Measurements from ENCODE around the gene INHA. TPM values are rescaled to one million over a fixed set of nuclear protein-coding genes. Genes with fewer than 3 reads are reported as not detected.

INHA gene
- total RNA-seq, 1 experiment from 2014 or later: 1.2 TPM

DNA sequence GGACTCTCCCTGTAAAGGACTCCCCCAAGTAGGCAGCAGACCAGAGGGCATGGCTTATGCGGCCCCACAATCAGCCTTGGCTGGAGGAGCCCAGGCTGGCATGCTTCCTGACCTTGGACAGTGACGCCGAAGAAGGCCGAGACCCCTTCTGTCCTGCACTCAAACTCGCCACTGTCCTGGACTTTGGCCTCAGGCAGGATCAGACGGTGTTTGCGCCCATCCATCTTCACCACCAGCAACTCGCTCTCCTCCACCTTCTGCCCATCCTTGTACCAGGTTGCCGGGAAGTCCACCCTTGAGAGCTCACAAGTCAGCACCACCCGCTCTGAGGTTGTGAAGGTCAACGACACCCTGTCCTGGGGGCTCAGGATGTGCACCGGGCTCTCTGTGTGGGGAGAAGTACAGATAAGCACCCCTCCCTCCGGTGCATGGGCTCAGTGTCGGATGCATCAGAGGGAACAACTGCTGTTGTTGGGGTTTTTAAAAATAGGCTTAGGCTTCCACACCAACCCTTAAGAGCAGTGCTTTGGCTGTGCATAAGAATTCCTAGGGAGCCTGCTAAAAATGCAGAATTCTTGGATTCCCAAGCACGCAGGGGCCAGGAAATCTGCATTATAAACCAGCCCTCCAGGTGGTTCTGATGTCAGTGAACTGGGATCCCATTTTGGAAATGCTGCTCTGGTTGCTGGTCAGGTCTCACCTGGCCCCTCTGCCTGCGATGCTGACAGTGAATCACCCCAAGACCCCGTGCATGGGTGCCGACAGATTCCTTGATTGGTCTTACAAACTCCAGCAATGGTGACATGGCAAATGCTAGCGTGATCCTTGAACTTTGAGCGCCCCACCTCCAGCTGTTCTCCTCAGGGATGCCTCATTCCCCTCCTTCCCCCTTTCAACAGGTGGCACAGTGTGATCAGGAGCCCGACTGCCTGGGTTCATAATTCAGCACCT lies 6.7 kb upstream of the INHA start:
- no peaks in the 10 kb centered on the region for H3K27me3 Mint-ChIP-seq (ENCODE audit: insufficient read depth, unreplicated experiment)
- TF ChIP-seq, protein P1, sequence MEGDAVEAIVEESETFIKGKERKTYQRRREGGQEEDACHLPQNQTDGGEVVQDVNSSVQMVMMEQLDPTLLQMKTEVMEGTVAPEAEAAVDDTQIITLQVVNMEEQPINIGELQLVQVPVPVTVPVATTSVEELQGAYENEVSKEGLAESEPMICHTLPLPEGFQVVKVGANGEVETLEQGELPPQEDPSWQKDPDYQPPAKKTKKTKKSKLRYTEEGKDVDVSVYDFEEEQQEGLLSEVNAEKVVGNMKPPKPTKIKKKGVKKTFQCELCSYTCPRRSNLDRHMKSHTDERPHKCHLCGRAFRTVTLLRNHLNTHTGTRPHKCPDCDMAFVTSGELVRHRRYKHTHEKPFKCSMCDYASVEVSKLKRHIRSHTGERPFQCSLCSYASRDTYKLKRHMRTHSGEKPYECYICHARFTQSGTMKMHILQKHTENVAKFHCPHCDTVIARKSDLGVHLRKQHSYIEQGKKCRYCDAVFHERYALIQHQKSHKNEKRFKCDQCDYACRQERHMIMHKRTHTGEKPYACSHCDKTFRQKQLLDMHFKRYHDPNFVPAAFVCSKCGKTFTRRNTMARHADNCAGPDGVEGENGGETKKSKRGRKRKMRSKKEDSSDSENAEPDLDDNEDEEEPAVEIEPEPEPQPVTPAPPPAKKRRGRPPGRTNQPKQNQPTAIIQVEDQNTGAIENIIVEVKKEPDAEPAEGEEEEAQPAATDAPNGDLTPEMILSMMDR (IDR thresholded peaks at IDR 0.05; ENCODE audit: unreplicated experiment): no peak
- peaks cover 17% of the 10 kb centered on the region for H3K36me3 Mint-ChIP-seq (ENCODE audit: insufficient read depth, unreplicated experiment)
- BruUV-seq (replicated peaks): no TSS peak
- H3K27ac Mint-ChIP-seq (ENCODE audit: low read depth, unreplicated experiment): no peak overlapping the region
- H3K9me3 Mint-ChIP-seq (ENCODE audit: unreplicated experiment): no peaks in the 10 kb centered on the region
- DNase-seq (ENCODE audit: unreplicated experiment): no peak
- intact Hi-C loops (cut with micrococcal nuclease): no loop called here
- H3K4me1 Mint-ChIP-seq (ENCODE audit: insufficient read depth, unreplicated experiment): no peaks in the 10 kb centered on the region
- POLR2A ChIA-PET: no interaction called here
- CTCF ChIA-PET: interaction anchor here (1.0 kb wide), 1 partner anchor 22 kb away, joined by 3 read pairs; the partner anchor contains the start of genes CHPF and TMEM198
- no peak overlapping the region for H3K4me3 Mint-ChIP-seq (ENCODE audit: unreplicated experiment)

DNA sequence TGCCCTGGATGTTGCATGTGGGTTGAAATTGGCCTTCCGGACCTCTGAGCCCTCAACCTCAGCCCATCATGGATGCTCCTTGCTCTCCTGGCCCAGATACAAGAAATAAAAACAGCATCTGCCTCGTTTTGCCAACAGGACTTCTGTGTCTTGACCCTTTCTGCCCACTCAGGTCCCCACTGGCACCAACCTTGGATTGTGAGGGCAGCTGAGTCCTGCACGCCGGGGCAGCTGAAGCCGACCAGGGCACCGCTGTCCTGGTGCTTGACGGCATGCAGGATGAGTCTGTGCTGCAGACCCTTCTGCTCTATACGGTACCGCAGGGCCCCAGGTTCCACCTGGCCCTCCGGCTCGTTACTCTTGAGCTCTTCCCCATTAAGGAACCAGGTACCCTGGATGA lies 5.5 kb upstream of the INHA start:
- H3K4me1 Mint-ChIP-seq (ENCODE audit: insufficient read depth, unreplicated experiment): peaks cover 2% of the 10 kb centered on the region
- intact Hi-C loops (cut with micrococcal nuclease): no loop called here
- H3K9me3 Mint-ChIP-seq (ENCODE audit: unreplicated experiment): no peaks in the 10 kb centered on the region
- H3K4me3 Mint-ChIP-seq (ENCODE audit: unreplicated experiment): no peak overlapping the region
- POLR2A ChIA-PET: no interaction called here
- CTCF ChIA-PET: interaction anchor here (0.6 to 0.8 kb wide), 2 partner anchors 103 to 362 kb away, joined by 3 to 5 read pairs; no protein-coding TSS in a partner anchor
- TF ChIP-seq, protein P1 (IDR thresholded peaks at IDR 0.05; ENCODE audit: unreplicated experiment): no peak
- no peaks in the 10 kb centered on the region for H3K27me3 Mint-ChIP-seq (ENCODE audit: insufficient read depth, unreplicated experiment)
- H3K36me3 Mint-ChIP-seq (ENCODE audit: insufficient read depth, unreplicated experiment): peaks cover 18% of the 10 kb centered on the region
- H3K27ac Mint-ChIP-seq (ENCODE audit: low read depth, unreplicated experiment): no peak overlapping the region
- no TSS peak for BruUV-seq (replicated peaks)
- no peak for DNase-seq (ENCODE audit: unreplicated experiment)

DNA sequence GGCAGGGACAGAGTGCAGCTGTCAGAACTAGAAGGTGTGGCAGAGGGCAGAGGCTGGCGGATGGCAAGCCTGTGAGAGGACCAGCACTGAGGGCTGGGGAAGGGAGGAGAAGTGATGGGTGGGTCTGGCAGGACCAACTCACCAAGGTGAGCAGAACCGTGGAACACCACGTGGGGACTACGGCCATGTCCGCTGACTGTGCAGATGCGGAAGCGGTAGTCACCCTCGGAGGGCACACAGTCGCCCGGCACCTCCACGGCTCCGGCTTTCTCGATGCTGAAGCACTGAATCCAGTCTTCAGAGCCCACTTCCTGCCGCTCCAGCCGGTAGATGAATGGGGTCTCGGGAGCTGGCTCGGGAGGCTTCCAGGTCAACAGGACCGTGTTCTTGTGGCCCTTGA lies 5.0 kb upstream of the INHA start:
- H3K27me3 Mint-ChIP-seq (ENCODE audit: insufficient read depth, unreplicated experiment): no peaks in the 10 kb centered on the region
- intact Hi-C loops (cut with micrococcal nuclease): no loop called here
- H3K27ac Mint-ChIP-seq (ENCODE audit: low read depth, unreplicated experiment): no peak overlapping the region
- H3K9me3 Mint-ChIP-seq (ENCODE audit: unreplicated experiment): no peaks in the 10 kb centered on the region
- H3K36me3 Mint-ChIP-seq (ENCODE audit: insufficient read depth, unreplicated experiment): peaks cover 20% of the 10 kb centered on the region
- POLR2A ChIA-PET: interaction anchor here (1.1 kb wide), 1 partner anchor 10 kb away, joined by 4 read pairs; no protein-coding TSS in a partner anchor
- DNase-seq (ENCODE audit: unreplicated experiment): no peak
- H3K4me3 Mint-ChIP-seq (ENCODE audit: unreplicated experiment): no peak overlapping the region
- H3K4me1 Mint-ChIP-seq (ENCODE audit: insufficient read depth, unreplicated experiment): peaks cover 7% of the 10 kb centered on the region
- TF ChIP-seq, protein P1 (IDR thresholded peaks at IDR 0.05; ENCODE audit: unreplicated experiment): no peak
- CTCF ChIA-PET: interaction anchor here (0.8 kb wide), 1 partner anchor 104 kb away, joined by 3 read pairs; no protein-coding TSS in a partner anchor
- no TSS peak for BruUV-seq (replicated peaks)

DNA sequence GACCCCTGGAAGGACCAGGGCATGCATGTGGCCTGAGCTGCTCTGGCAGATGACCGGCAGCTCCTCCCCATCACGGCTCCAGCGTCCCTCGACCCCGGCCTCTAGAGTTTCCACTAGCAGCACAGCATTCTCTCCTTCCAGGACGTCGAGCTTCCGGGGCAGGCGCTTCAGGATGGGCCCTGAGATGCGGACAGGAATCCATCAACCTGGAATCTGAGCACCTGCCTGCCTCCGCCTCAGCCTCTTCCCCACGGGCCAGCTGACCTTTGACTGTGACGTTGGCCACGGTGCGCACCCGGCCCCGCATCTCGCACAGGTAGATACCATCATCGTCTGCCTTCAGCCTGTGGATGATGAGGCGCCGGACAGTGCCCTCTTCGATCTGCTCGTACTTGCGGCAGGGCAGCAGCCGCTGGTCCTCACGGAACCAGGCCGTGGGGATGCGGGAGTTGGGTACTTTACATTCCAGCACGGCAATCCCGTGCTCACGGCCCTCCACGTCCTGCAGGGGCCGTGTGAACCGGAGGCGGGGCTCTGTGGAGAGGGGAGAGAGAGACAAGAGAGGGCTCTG lies 4.2 kb upstream of the INHA start:
- intact Hi-C loops (cut with micrococcal nuclease): no loop called here
- BruUV-seq (replicated peaks): no TSS peak
- ChIA-PET POLR2A (interaction anchor here (1.1 to 1.3 kb wide), 2 partner anchors 9 to 15 kb away, joined by 3 to 4 read pairs; no protein-coding TSS in a partner anchor), CTCF (interaction anchor here (0.6 to 2.1 kb wide), 2 partner anchors 8 to 32 kb away, joined by 3 to 15 read pairs; no protein-coding TSS in a partner anchor)
- Mint-ChIP-seq H3K4me1 (ENCODE audit: insufficient read depth, unreplicated experiment) (peaks cover 7% of the 10 kb centered on the region), H3K36me3 (ENCODE audit: insufficient read depth, unreplicated experiment) (peaks cover 19% of the 10 kb centered on the region), H3K4me3 (ENCODE audit: unreplicated experiment) (no peak overlapping the region), H3K27me3 (ENCODE audit: insufficient read depth, unreplicated experiment) (no peaks in the 10 kb centered on the region), H3K27ac (ENCODE audit: low read depth, unreplicated experiment) (no peak overlapping the region), H3K9me3 (ENCODE audit: unreplicated experiment) (no peaks in the 10 kb centered on the region)
- DNase-seq (ENCODE audit: unreplicated experiment): no peak
- TF ChIP-seq, protein P1 (IDR thresholded peaks at IDR 0.05; ENCODE audit: unreplicated experiment): no peak

Measured in MCF 10A (cell line).